Subcutaneous adipose tissue (tissue), 4 donors: ENCODE measurements around the gene GPX4. TPM values are rescaled to one million over a fixed set of nuclear protein-coding genes. Genes with fewer than 3 reads are reported as not detected.

Experiments used
- CTCF ChIP-seq: fragments of 450-650 bp; IDR thresholded peaks from one replicate; pipeline ENCODE4 v1.5.1; 2016; ENCODE audit warnings: low read depth, mild to moderate bottlenecking, control low read depth, antibody characterized with exemption, moderate library complexity
- total RNA-seq, 4 donors: library from RNA; depleted of rRNA; stranded (reverse); fragments of >200 nt; gene quantifications; one replicate each; pipeline ENCODE4 v1.1.0, GENCODE V29; 2016

Gene GPX4
- total RNA-seq, 4 donors from 2014 or later: 1,089 to 2,299 (median 1,463) TPM

GRCh38 chr19:1065606-1066109 is 38.1 kb upstream of the GPX4 start:
- TF ChIP-seq CTCF: no peak

DNA sequence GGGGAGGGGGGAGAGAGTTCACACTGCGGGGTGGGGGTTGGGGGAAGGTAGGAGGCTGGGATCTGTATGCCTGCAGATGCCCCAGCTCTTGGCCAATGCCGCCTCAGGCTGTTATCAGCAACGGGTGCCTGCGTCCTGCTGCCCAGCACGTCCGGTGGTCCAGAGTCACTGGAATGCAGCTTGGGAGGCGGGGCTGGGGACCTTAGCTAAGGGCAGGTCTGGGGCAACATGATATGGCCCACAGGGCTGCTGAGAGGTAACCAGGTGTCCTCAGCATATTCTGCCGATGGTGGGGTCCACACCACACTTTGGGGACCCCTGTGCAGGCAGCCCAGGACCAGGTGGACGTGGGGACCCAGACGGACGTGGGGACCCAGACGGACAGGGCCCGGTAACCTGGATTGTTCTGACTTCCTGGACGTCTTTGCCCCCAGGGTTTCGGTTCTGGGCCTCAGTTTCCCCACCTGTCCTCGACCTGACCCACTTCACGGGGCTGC is 37.5 kb upstream of the GPX4 start:
- no peak for TF ChIP-seq CTCF

DNA sequence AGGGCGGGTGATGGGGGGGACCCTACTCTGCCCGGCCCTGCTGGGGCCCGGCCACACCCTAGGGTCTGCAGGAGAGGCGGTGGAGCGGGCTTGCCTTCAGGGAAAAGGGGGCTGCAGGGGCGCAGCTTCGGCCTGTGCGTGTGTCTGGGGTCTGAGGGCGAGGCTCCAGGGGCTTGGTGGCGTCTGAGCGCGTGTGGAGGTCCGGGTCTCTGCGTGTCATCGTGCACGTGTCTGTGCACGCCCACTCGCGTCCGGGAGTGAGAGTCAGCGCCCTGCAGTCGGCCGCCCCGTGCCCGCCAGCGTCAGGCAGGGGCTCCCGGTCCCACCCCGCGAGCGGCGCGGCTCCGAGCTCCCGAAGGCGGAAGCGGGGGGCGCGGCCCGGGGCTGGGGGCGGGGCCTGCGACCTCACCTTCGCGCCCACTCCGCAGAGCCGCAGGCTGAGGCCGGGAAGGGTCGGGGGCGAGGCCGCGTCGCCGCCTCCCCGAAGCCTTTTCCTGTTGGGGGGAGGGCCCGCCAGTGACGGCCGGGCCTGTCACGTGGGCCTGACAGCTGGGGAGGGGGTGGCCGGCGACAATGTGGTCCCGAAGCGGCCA is 37.0 kb upstream of the GPX4 start, which contains the start of gene ARHGAP45:
Gene ARHGAP45 (plus strand): TSS at position 420 of the 593 bp plus-strand sequence. CDS start 239 bp downstream, outside the sequence.
- TF ChIP-seq CTCF: no peak

- no peak for TF ChIP-seq CTCF
These were observed 36.3 kb upstream of the GPX4 start for GRCh38 chr19:1067341-1067957.

GRCh38 chr19:1068009-1069001 is 35.5 kb upstream of the GPX4 start:
- TF ChIP-seq CTCF: no peak

- TF ChIP-seq CTCF: no peak
These were observed 34.6 kb upstream of the GPX4 start for GRCh38 chr19:1069009-1069779.
